ENCODE results near the gene GAD2. TPM values are rescaled to one million over a fixed set of nuclear protein-coding genes. Genes with fewer than 3 reads are reported as not detected.

Gene GAD2
- polyA plus RNA-seq, 4 donors, result 0.10 to 1.4 TPM; not detected in 2

DNA sequence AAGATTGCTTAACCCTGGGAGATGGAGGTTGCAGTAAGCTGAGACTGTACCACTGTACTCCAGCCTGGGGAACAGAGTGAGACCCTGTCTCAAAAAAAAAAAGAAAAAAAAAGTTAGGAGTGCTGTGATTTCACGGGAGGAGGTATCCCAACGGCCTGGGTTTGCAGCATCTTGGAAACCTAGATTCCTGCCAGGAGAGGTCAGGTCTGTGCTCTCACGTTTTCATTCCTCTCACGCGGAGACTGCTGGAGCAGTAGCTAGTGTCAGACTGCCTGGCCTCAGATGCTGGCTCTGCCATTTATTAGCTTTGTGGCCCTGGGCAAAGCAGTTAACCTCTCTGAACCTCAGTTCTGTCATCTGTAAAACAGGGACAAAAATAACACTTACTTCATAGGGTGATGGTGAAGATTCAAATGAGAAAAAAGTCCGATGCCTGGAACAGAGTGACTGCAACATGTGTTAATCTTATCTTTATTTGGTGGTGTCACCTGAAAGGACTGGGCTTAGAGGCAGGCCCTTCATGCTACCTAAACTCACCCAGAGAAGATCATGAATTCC, 94.9 kb downstream of the GAD2 start:
- Histone ChIP-seq H3K27me3 (ENCODE audit: control insufficient read depth in 3 of 3, insufficient read depth in 3 of 3, low read length in 3 of 3) (peaks cover 0 to 10% (median 0%) of the 10 kb centered on the region in 3 donors), H3K9me3 (ENCODE audit: control insufficient read depth in 2 of 2, insufficient read depth in 1 of 2, low read depth in 1 of 2, low read length in 1 of 2) (no peaks in the 10 kb centered on the region), H3K27ac (ENCODE audit: low read depth in 1 of 3, low read length in 2 of 3) (no peak overlapping the region), H3K4me1 (ENCODE audit: control insufficient read depth in 3 of 3, insufficient read depth in 2 of 3, low read depth in 1 of 3, low read length in 2 of 3) (no peaks in the 10 kb centered on the region), H3K4me3 (ENCODE audit: low read depth in 1 of 3, low read length in 3 of 3) (no peak overlapping the region), H3K36me3 (ENCODE audit: control insufficient read depth in 3 of 3, insufficient read depth in 2 of 3, low read depth in 1 of 3, low read length in 3 of 3) (no peaks in the 10 kb centered on the region)
- DNase-seq (no peak), FAIRE-seq (no peak)
- whole genome bisulfite sequencing, 3 donors, result 37 to 48% (median 40%) methylated on average over 6 of the region's 6 CpGs

GRCh38 chr10:26314265-26315013, 97.9 kb downstream of the GAD2 start:
- Histone ChIP-seq H3K4me1 (ENCODE audit: control insufficient read depth in 3 of 3, insufficient read depth in 2 of 3, low read depth in 1 of 3, low read length in 2 of 3) (no peaks in the 10 kb centered on the region), H3K4me3 (ENCODE audit: low read depth in 1 of 3, low read length in 3 of 3) (no peak overlapping the region), H3K36me3 (ENCODE audit: control insufficient read depth in 3 of 3, insufficient read depth in 2 of 3, low read depth in 1 of 3, low read length in 3 of 3) (no peaks in the 10 kb centered on the region), H3K9me3 (ENCODE audit: control insufficient read depth in 2 of 2, insufficient read depth in 1 of 2, low read depth in 1 of 2, low read length in 1 of 2) (no peaks in the 10 kb centered on the region), H3K27ac (ENCODE audit: low read depth in 1 of 3, low read length in 2 of 3) (no peak overlapping the region), H3K27me3 (ENCODE audit: control insufficient read depth in 3 of 3, insufficient read depth in 3 of 3, low read length in 3 of 3) (peaks cover 0 to 10% (median 0%) of the 10 kb centered on the region in 3 donors)
- FAIRE-seq (no peak), DNase-seq (no peak)
- 77 to 79% (median 77%) methylated on average over 10 of the region's 10 CpGs for WGBS, 3 donors

DNA sequence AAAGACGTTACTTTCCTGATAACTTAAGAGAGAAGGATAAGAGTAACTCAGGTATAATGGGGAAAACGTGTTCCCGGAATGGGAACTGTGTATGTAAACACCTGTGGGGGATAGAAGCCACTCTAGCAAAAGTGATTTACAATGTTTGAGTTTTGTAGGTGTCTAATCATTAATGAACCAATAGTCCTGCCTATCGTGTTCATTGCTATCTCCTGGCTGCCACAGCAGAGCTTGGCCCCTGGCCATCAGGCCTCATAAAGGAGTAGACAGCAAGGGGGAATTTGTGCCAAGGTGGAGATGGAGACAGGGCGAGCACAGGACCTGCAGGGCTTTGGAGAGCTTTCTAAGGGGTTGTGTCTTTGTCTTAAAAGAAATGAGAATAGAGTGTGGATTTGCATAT, 102.1 kb downstream of the GAD2 start:
- H3K4me1 ChIP-seq (ENCODE audit: control insufficient read depth in 3 of 3, insufficient read depth in 2 of 3, low read depth in 1 of 3, low read length in 2 of 3), result no peaks in the 10 kb centered on the region
- H3K27me3 ChIP-seq (ENCODE audit: control insufficient read depth in 3 of 3, insufficient read depth in 3 of 3, low read length in 3 of 3), result peaks cover 0 to 1% (median 0%) of the 10 kb centered on the region in 3 donors
- 15 to 45% (median 24%) methylated on average over 5 of the region's 5 CpGs for WGBS, 3 donors
- FAIRE-seq (no peak), DNase-seq (peak; percentile 23 to 50)
- H3K36me3 ChIP-seq (ENCODE audit: control insufficient read depth in 3 of 3, insufficient read depth in 2 of 3, low read depth in 1 of 3, low read length in 3 of 3), result no peaks in the 10 kb centered on the region
- no peaks in the 10 kb centered on the region for H3K9me3 ChIP-seq (ENCODE audit: control insufficient read depth in 2 of 2, insufficient read depth in 1 of 2, low read depth in 1 of 2, low read length in 1 of 2)
- no peak overlapping the region for H3K4me3 ChIP-seq (ENCODE audit: low read depth in 1 of 3, low read length in 3 of 3)
- no peak overlapping the region for H3K27ac ChIP-seq (ENCODE audit: low read depth in 1 of 3, low read length in 2 of 3)

DNA sequence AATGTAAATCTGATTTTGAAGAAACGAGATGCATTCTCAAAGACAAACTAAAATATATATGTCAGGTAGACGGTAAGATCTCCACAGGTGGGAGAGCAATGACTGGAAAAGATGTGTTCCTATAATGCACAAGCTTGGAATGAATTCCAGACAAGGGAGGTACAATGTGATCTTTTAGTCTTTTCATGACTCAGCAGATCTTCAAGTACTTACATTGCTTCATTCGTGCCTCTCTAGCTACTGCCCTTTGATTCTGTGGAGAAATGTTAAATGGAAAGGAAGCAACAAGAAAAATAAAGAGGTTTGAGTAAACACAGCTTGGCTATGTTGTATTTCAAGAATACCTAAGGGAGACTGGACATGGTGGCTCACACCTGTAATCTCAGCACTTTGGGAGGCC, 106.6 kb downstream of the GAD2 start:
- Histone ChIP-seq H3K36me3 (ENCODE audit: control insufficient read depth in 3 of 3, insufficient read depth in 2 of 3, low read depth in 1 of 3, low read length in 3 of 3) (no peaks in the 10 kb centered on the region), H3K4me1 (ENCODE audit: control insufficient read depth in 3 of 3, insufficient read depth in 2 of 3, low read depth in 1 of 3, low read length in 2 of 3) (no peaks in the 10 kb centered on the region), H3K4me3 (ENCODE audit: low read depth in 1 of 3, low read length in 3 of 3) (no peak overlapping the region), H3K9me3 (ENCODE audit: control insufficient read depth in 2 of 2, insufficient read depth in 1 of 2, low read depth in 1 of 2, low read length in 1 of 2) (no peaks in the 10 kb centered on the region), H3K27me3 (ENCODE audit: control insufficient read depth in 3 of 3, insufficient read depth in 3 of 3, low read length in 3 of 3) (no peaks in the 10 kb centered on the region), H3K27ac (ENCODE audit: low read depth in 1 of 3, low read length in 2 of 3) (no peak overlapping the region)
- WGBS, 3 donors, result 68 to 79% (median 77%) methylated on average over 3 of the region's 3 CpGs
- FAIRE-seq, result no peak
- no peak for DNase-seq

DNA sequence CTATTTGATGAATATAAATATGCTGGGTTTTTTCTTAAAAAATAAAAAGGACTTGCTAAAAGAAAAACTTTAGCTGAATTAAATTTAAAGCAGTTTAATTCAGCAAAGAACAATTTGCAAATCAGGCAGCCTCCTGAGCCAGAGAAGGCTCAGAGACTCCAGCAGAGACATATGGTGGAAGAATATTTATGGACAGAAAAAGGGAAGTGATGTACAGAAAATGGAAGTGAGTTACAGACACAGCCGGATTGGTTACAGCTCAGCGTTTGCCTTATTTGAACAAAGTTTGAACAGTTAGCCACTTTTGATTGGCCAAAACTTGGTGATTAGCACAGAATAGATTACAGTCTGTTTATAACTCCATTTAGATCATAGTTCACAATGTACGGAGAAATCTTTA, 110.3 kb downstream of the GAD2 start:
- peaks cover 0 to under 1% (median 0%) of the 10 kb centered on the region in 3 donors for H3K27me3 ChIP-seq (ENCODE audit: control insufficient read depth in 3 of 3, insufficient read depth in 3 of 3, low read length in 3 of 3)
- FAIRE-seq, result no peak
- no peaks in the 10 kb centered on the region for H3K9me3 ChIP-seq (ENCODE audit: control insufficient read depth in 2 of 2, insufficient read depth in 1 of 2, low read depth in 1 of 2, low read length in 1 of 2)
- no peaks in the 10 kb centered on the region for H3K4me1 ChIP-seq (ENCODE audit: control insufficient read depth in 3 of 3, insufficient read depth in 2 of 3, low read depth in 1 of 3, low read length in 2 of 3)
- 32 to 68% (median 46%) methylated on average over 3 of the region's 3 CpGs for WGBS, 3 donors
- H3K27ac ChIP-seq (ENCODE audit: low read depth in 1 of 3, low read length in 2 of 3), result no peak overlapping the region
- H3K4me3 ChIP-seq (ENCODE audit: low read depth in 1 of 3, low read length in 3 of 3), result no peak overlapping the region
- H3K36me3 ChIP-seq (ENCODE audit: control insufficient read depth in 3 of 3, insufficient read depth in 2 of 3, low read depth in 1 of 3, low read length in 3 of 3), result no peaks in the 10 kb centered on the region
- no peak for DNase-seq

- no peak for FAIRE-seq
- Histone ChIP-seq H3K4me3 (ENCODE audit: low read depth in 1 of 3, low read length in 3 of 3) (no peak overlapping the region), H3K9me3 (ENCODE audit: control insufficient read depth in 2 of 2, insufficient read depth in 1 of 2, low read depth in 1 of 2, low read length in 1 of 2) (no peaks in the 10 kb centered on the region), H3K27ac (ENCODE audit: low read depth in 1 of 3, low read length in 2 of 3) (no peak overlapping the region), H3K4me1 (ENCODE audit: control insufficient read depth in 3 of 3, insufficient read depth in 2 of 3, low read depth in 1 of 3, low read length in 2 of 3) (no peaks in the 10 kb centered on the region), H3K36me3 (ENCODE audit: control insufficient read depth in 3 of 3, insufficient read depth in 2 of 3, low read depth in 1 of 3, low read length in 3 of 3) (no peaks in the 10 kb centered on the region), H3K27me3 (ENCODE audit: control insufficient read depth in 3 of 3, insufficient read depth in 3 of 3, low read length in 3 of 3) (peaks cover 0 to 2% (median 0%) of the 10 kb centered on the region in 3 donors)
- DNase-seq, result no peak
- WGBS, 3 donors, result 91 to 93% (median 91%) methylated on average over 4 of the region's 4 CpGs
These were observed 111.2 kb downstream of the GAD2 start for GRCh38 chr10:26327811-26328210.

DNA sequence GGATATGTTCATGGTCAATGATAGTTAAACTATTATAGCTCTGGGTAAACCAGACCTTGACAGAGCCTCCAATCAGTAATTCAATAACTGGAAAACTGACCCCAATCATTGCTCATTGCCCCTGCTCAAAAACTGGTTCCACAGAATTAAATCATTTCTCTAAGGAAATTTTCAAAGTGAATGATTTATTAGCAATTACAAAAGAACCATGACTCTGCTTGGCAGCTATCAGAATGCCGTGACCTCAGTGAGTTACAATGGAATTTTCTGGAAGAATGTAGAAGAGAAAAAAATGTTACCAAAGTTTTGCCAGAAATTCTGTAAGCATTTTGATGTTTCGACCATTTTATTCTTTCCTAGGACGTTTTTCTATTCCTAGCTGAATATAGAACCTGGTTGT, 114.8 kb downstream of the GAD2 start:
- H3K36me3 ChIP-seq (ENCODE audit: control insufficient read depth in 3 of 3, insufficient read depth in 2 of 3, low read depth in 1 of 3, low read length in 3 of 3), result no peaks in the 10 kb centered on the region
- 64 to 71% (median 64%) methylated on average over 3 of the region's 3 CpGs for WGBS, 3 donors
- no peak for FAIRE-seq

DNA sequence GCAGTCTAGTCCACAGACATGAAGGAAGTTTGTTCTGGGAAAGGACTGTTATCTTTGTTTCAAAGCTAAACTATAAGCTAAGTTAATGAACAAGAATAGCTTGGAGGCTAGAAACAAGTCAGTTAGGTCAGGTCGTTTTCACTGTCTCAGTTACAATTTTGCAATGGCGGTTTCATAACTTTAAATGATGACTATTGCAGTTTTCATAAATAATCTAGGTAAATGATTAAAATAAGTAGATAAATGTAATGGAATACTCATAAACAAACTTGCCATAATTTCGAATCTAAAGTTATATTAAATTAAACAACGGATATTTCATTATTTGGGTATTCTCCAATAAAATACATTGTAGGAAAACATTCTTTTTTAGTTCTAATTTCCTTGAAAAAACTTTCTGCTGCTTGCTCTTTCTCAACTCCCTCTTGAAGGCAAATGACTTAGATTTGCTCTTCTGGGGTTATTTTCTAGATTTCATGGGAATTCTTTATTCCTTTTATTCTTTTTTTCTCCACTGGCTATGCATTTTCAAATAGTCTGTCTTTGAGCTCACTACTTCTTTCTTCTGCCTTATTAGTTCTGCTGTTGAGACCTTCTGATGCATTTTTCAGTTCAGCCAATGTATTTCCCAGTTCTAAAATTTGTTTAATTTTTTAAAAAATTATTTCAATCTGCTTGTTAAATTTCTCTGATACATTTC, 117.8 kb downstream of the GAD2 start:
- H3K9me3 ChIP-seq (ENCODE audit: control insufficient read depth in 2 of 2, insufficient read depth in 1 of 2, low read depth in 1 of 2, low read length in 1 of 2), result peaks cover 0 to 7% of the 10 kb centered on the region in 2 donors
- H3K4me1 ChIP-seq (ENCODE audit: control insufficient read depth in 3 of 3, insufficient read depth in 2 of 3, low read depth in 1 of 3, low read length in 2 of 3), result no peaks in the 10 kb centered on the region
- peaks cover 0 to 2% (median 0%) of the 10 kb centered on the region in 3 donors for H3K27me3 ChIP-seq (ENCODE audit: control insufficient read depth in 3 of 3, insufficient read depth in 3 of 3, low read length in 3 of 3)
- FAIRE-seq (peak; percentile 19), DNase-seq (no peak)
- H3K27ac ChIP-seq (ENCODE audit: low read depth in 1 of 3, low read length in 2 of 3), result no peak overlapping the region
- 74 to 78% (median 78%) methylated on average over 4 of the region's 4 CpGs for WGBS, 3 donors
- H3K36me3 ChIP-seq (ENCODE audit: control insufficient read depth in 3 of 3, insufficient read depth in 2 of 3, low read depth in 1 of 3, low read length in 3 of 3), result no peaks in the 10 kb centered on the region
- no peak overlapping the region for H3K4me3 ChIP-seq (ENCODE audit: low read depth in 1 of 3, low read length in 3 of 3)

More for the DNA sequence above, 114.8 kb downstream of the GAD2 start:
- Histone ChIP-seq H3K27ac (ENCODE audit: low read depth in 1 of 3, low read length in 2 of 3) (no peak overlapping the region), H3K4me3 (ENCODE audit: low read depth in 1 of 3, low read length in 3 of 3) (no peak overlapping the region), H3K4me1 (ENCODE audit: control insufficient read depth in 3 of 3, insufficient read depth in 2 of 3, low read depth in 1 of 3, low read length in 2 of 3) (no peaks in the 10 kb centered on the region), H3K9me3 (ENCODE audit: control insufficient read depth in 2 of 2, insufficient read depth in 1 of 2, low read depth in 1 of 2, low read length in 1 of 2) (peaks cover 0 to 7% of the 10 kb centered on the region in 2 donors), H3K27me3 (ENCODE audit: control insufficient read depth in 3 of 3, insufficient read depth in 3 of 3, low read length in 3 of 3) (peaks cover 0 to 2% (median 0%) of the 10 kb centered on the region in 3 donors)
- DNase-seq, result no peak

All from small intestine (tissue), 7 donors.